OCI-LY3 (cell line): ENCODE data around the gene AGBL1.

Experiments
- H2AFZ ChIP-seq: fragments of 200-600, 300-600 bp; shearing (Covaris generic); 2 replicates; pipeline ENCODE4 v1.6.0; 2014; ENCODE audit warnings: antibody characterized with exemption, low read depth, low read length
- H3K27ac ChIP-seq: fragments of 200-600, 300-600 bp; sonication (generic); 2 replicates; pipeline ENCODE4 v1.5.1; 2014; ENCODE audit warnings: mild to moderate bottlenecking, low read length, moderate library complexity, mixed read lengths
- H3K27me3 ChIP-seq: fragments of 200-600, 300-600 bp; sonication (generic); 2 replicates; pipeline ENCODE4 v1.6.1; 2014; ENCODE audit warnings: low read depth, low read length, mixed read lengths
- H3K36me3 ChIP-seq: fragments of 200-600, 300-600 bp; sonication (generic); replicated peaks from 2 replicates; pipeline ENCODE3; 2014; ENCODE audit warnings: low read depth, low read length, mixed read lengths
- H3K4me1 ChIP-seq: fragments of 300-600, 200-600 bp; sonication (generic); 2 replicates; pipeline ENCODE4 v1.6.1; 2014; ENCODE audit warnings: low read length, mixed read lengths
- H3K4me2 ChIP-seq: fragments of 200-600, 300-600 bp; sonication (generic); 2 replicates; pipeline ENCODE4 v1.6.1; 2014; ENCODE audit warnings: low read length, mixed read lengths
- H3K4me3 ChIP-seq: fragments of 300-600, 200-600 bp; sonication (generic); 2 replicates; pipeline ENCODE4 v1.5.1; 2014; ENCODE audit warnings: antibody characterized with exemption, mild to moderate bottlenecking, low read length, moderate library complexity
- H3K79me2 ChIP-seq: fragments of 300-600, 200-600 bp; shearing (Covaris generic); 2 replicates; pipeline ENCODE4 v1.6.1; 2014; ENCODE audit warnings: mild to moderate bottlenecking, low read length, mixed read lengths
- H3K9ac ChIP-seq: fragments of 300-600, 200-600 bp; shearing (Covaris generic); 2 replicates; pipeline ENCODE4 v1.6.0; 2014; ENCODE audit warnings: mild to moderate bottlenecking, low read length, moderate library complexity
- H3K9me3 ChIP-seq: fragments of 200-600, 300-600 bp; shearing (Covaris generic); 2 replicates; pipeline ENCODE4 v1.6.1; 2014; ENCODE audit warnings: low read length, mixed read lengths; ENCODE audit not compliant: insufficient read depth
- H4K20me1 ChIP-seq: fragments of 200-600, 300-600 bp; sonication (generic); 2 replicates; pipeline ENCODE4 v1.6.1; 2016; ENCODE audit warnings: low read length, mixed read lengths; ENCODE audit not compliant: insufficient read depth
- CTCF ChIP-seq: fragments of 200-600, 300-600 bp; sonication (generic); IDR thresholded peaks from 2 replicates; pipeline ENCODE4 v1.5.1; 2014; ENCODE audit warnings: antibody characterized with exemption, low read length, low read depth
- EZH2phosphoT487 ChIP-seq: fragments of 200-600 bp; shearing (Covaris generic); IDR thresholded peaks from 2 replicates; pipeline ENCODE4 v1.6.1; 2018; ENCODE audit warnings: antibody characterized with exemption, mixed run types, low read depth

Gene AGBL1

DNA sequence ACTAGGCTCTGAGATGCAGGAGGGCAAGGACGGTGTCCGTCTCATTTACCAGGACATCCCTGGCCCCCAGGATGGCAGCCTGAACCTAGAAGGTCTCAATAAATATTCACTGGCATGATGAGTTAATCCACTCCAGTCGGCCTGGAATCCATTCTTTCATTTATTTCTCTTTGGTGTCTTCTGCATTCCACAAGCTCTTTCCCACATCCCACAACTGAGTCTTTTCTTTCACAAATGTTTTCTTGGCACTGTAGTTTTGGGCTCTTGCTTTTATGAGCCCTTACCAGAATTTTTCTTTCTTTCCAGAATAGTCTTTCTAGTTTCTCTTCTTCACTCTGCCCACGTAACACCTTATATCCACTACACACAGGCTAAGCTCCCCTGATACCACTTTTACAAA is 778.0 kb downstream of the AGBL1 start:
- H3K27ac ChIP-seq: no peak overlapping the region
- no peaks in the 10 kb centered on the region for H4K20me1 ChIP-seq
- TF ChIP-seq EZH2phosphoT487 (no peak), CTCF (no peak)
- H3K4me2 ChIP-seq: no peak overlapping the region
- H3K27me3 ChIP-seq: no peaks in the 10 kb centered on the region
- no peaks in the 10 kb centered on the region for H3K79me2 ChIP-seq
- H3K4me1 ChIP-seq: no peaks in the 10 kb centered on the region
- H3K9ac ChIP-seq: no peak overlapping the region
- no peak overlapping the region for H2AFZ ChIP-seq
- no peak overlapping the region for H3K4me3 ChIP-seq
- no peaks in the 10 kb centered on the region for H3K9me3 ChIP-seq
- H3K36me3 ChIP-seq: no peaks in the 10 kb centered on the region

DNA sequence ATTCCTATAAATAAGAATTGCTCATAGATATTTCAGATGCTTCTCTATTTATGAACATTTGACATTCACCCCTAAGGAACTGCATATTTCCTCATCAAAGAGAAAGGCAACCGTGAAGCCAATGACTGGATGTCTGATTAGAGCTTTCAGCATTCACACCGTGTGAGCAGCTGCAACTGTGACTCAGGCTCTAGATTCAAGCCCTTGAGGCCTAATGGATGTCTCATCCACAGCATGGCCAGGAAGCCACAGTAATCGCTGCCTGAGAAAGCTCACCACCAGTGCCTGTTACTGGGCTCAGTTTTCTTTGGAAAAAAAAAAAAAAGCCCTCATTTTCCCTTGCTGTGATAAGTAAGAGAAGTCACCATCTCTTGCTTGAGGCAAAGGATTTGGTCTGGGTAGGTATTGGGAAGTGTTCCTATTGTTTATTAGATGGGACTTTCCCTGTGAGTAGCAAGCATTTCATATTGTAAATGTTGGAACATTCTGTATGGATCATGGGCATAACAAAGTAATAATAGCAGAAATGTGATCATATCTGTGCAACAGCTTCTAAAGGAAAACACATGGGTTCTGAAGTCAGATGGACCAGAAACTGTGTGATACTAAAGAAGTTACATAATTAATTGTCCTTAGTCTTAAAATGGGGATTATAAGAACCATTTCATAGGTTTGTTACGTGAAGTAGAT is 783.7 kb downstream of the AGBL1 start:
- Histone ChIP-seq H3K79me2 (no peaks in the 10 kb centered on the region), H2AFZ (no peak overlapping the region), H3K9ac (no peak overlapping the region), H3K36me3 (no peaks in the 10 kb centered on the region), H4K20me1 (no peaks in the 10 kb centered on the region), H3K4me3 (no peak overlapping the region), H3K4me1 (no peaks in the 10 kb centered on the region), H3K4me2 (no peak overlapping the region), H3K27ac (no peak overlapping the region), H3K9me3 (no peaks in the 10 kb centered on the region), H3K27me3 (no peaks in the 10 kb centered on the region)
- TF ChIP-seq CTCF: no peak
- TF ChIP-seq EZH2phosphoT487: no peak

GRCh38 chr15:86865920-86866319 is 786.2 kb downstream of the AGBL1 start:
- TF ChIP-seq CTCF: no peak
- no peak overlapping the region for H2AFZ ChIP-seq
- H3K79me2 ChIP-seq: no peaks in the 10 kb centered on the region
- H3K9me3 ChIP-seq: no peaks in the 10 kb centered on the region
- H3K36me3 ChIP-seq: no peaks in the 10 kb centered on the region
- no peaks in the 10 kb centered on the region for H3K4me1 ChIP-seq
- H3K4me2 ChIP-seq: no peak overlapping the region
- H4K20me1 ChIP-seq: no peaks in the 10 kb centered on the region
- H3K9ac ChIP-seq: no peak overlapping the region
- no peak overlapping the region for H3K4me3 ChIP-seq
- no peak overlapping the region for H3K27ac ChIP-seq
- H3K27me3 ChIP-seq: no peaks in the 10 kb centered on the region

DNA sequence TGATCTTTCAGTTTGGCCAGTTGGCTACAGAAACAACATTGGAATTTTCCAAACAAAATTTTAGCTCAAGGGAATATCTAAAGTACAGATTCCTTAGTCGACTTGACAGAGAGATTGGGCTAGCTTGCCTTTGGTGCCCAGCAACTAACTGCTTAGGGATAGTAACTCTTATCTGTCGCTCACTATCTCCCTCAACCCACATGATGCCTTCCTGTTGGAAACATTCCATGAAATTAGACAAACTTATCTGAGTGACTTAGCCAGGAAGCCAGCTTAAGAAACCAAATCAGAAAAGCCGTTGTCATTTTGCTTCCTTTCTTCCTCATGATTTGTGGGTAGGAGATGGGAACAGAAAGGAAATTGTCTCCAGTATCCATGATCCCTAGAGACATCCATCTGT is 791.2 kb downstream of the AGBL1 start:
- no peak overlapping the region for H3K4me2 ChIP-seq
- no peaks in the 10 kb centered on the region for H3K4me1 ChIP-seq
- no peaks in the 10 kb centered on the region for H3K79me2 ChIP-seq
- no peaks in the 10 kb centered on the region for H4K20me1 ChIP-seq
- no peaks in the 10 kb centered on the region for H3K36me3 ChIP-seq
- no peak overlapping the region for H2AFZ ChIP-seq
- no peak for TF ChIP-seq EZH2phosphoT487
- TF ChIP-seq CTCF: no peak
- H3K4me3 ChIP-seq: no peak overlapping the region
- H3K9ac ChIP-seq: no peak overlapping the region
- H3K9me3 ChIP-seq: no peaks in the 10 kb centered on the region
- no peaks in the 10 kb centered on the region for H3K27me3 ChIP-seq
- H3K27ac ChIP-seq: no peak overlapping the region
